KOPT-K1 (cell line): ENCODE measurements around the gene IRS1.

ENCODE experiments used
- H3K27ac ChIP-seq: fragments of 200-600 bp; sonication (generic); 2 replicates; pipeline ENCODE4 v1.5.1; 2016; ENCODE audit warnings: antibody characterized with exemption, mild to moderate bottlenecking, low read depth, low read length; ENCODE audit not compliant: poor library complexity, severe bottlenecking
- H3K36me3 ChIP-seq: fragments of 200-600 bp; sonication (generic); 2 replicates; pipeline ENCODE4 v1.5.1; 2017; ENCODE audit warnings: antibody characterized with exemption, mild to moderate bottlenecking, low read length, moderate library complexity; ENCODE audit not compliant: insufficient read depth
- H3K9me3 ChIP-seq: fragments of 200-600 bp; sonication (generic); 2 replicates; pipeline ENCODE4 v1.5.1; 2017; ENCODE audit warnings: antibody characterized with exemption, low read length, mild to moderate bottlenecking; ENCODE audit not compliant: insufficient read depth, poor library complexity, severe bottlenecking

The IRS1 gene

GRCh38 chr2:226692521-226693126 lies 107.0 kb downstream of the IRS1 start:
- Histone ChIP-seq H3K27ac (no peak overlapping the region), H3K36me3 (no peaks in the 10 kb centered on the region), H3K9me3 (no peaks in the 10 kb centered on the region)

GRCh38 chr2:226691255-226691654 lies 108.4 kb downstream of the IRS1 start:
- Histone ChIP-seq H3K9me3 (no peaks in the 10 kb centered on the region), H3K27ac (no peak overlapping the region), H3K36me3 (no peaks in the 10 kb centered on the region)

- Histone ChIP-seq H3K9me3 (no peaks in the 10 kb centered on the region), H3K36me3 (no peaks in the 10 kb centered on the region), H3K27ac (no peak overlapping the region)
These were observed 109.1 kb downstream of the IRS1 start for GRCh38 chr2:226690461-226691024.

GRCh38 chr2:226687641-226688253 lies 111.9 kb downstream of the IRS1 start:
- no peaks in the 10 kb centered on the region for H3K9me3 ChIP-seq
- no peak overlapping the region for H3K27ac ChIP-seq

GRCh38 chr2:226684563-226684959 lies 115.1 kb downstream of the IRS1 start:
- H3K27ac ChIP-seq: no peak overlapping the region
- no peaks in the 10 kb centered on the region for H3K9me3 ChIP-seq
- H3K36me3 ChIP-seq: no peaks in the 10 kb centered on the region

More at GRCh38 chr2:226687641-226688253, 111.9 kb downstream of the IRS1 start:
- no peaks in the 10 kb centered on the region for H3K36me3 ChIP-seq

- Histone ChIP-seq H3K9me3 (no peaks in the 10 kb centered on the region), H3K27ac (no peak overlapping the region), H3K36me3 (no peaks in the 10 kb centered on the region)
These were observed 115.6 kb downstream of the IRS1 start for GRCh38 chr2:226683944-226684562.

GRCh38 chr2:226683196-226683595 lies 116.4 kb downstream of the IRS1 start:
- no peaks in the 10 kb centered on the region for H3K9me3 ChIP-seq
- H3K27ac ChIP-seq: no peak overlapping the region
- H3K36me3 ChIP-seq: no peaks in the 10 kb centered on the region
